K562 (cell line): ENCODE data around the gene ARHGAP22. TPM values are rescaled to one million over a fixed set of nuclear protein-coding genes. Genes with fewer than 3 reads are reported as not detected.

ENCODE experiments used
- ARNT ChIP-seq, 2 experiments: fragments of 450-650 bp; IDR thresholded peaks; 2 replicates each; pipeline ENCODE4 v1.6.1; 2016; ENCODE audit warnings: mild to moderate bottlenecking in 1 of 2
- E2F1 ChIP-seq: sonication (generic); formaldehyde crosslinking; IDR thresholded peaks from 2 replicates; pipeline ENCODE4 v1.8.1; 2023; ENCODE audit warnings: mild to moderate bottlenecking, missing genetic modification reagents, moderate library complexity
- E4F1 ChIP-seq: fragments of 250-450 bp; sonication (Bioruptor Pico); IDR thresholded peaks from 2 replicates; pipeline ENCODE4 v1.5.0; 2021; ENCODE audit warnings: mild to moderate bottlenecking, borderline replicate concordance
- ELF2 ChIP-seq: fragments of 250-450 bp; sonication (Bioruptor Pico); IDR thresholded peaks from 2 replicates; pipeline ENCODE4 v1.5.0; 2021; ENCODE audit warnings: mild to moderate bottlenecking
- FOSL1 ChIP-seq: fragments of 200-800 bp; sonication (Bioruptor generic); conservative IDR thresholded peaks from 2 replicates; pipeline ENCODE4 v1.6.1; 2016; ENCODE audit warnings: missing genetic modification characterization, missing compliant biosample characterization
- FOXP1 ChIP-seq: sonication (generic); formaldehyde crosslinking; IDR thresholded peaks from 2 replicates; pipeline ENCODE4 v1.8.0; 2022; ENCODE audit warnings: mild to moderate bottlenecking, missing genetic modification reagents
- GTF2B ChIP-seq: IDR thresholded peaks from 2 replicates; pipeline ENCODE4 v1.6.1; 2011; ENCODE audit not compliant: insufficient read length; ENCODE audit errors: extremely low read depth
- JUN ChIP-seq, 2 experiments: sonication (generic) in 1 of 2; formaldehyde crosslinking in 1 of 2; IDR thresholded peaks; 2 replicates each; pipeline versions ENCODE4 v1.6.1 to v1.8.0; 2012 to 2022; ENCODE audit warnings: borderline replicate concordance in 2 of 2, mild to moderate bottlenecking in 2 of 2, improper control_type of control experiment in 1 of 2, low read depth in 1 of 2, low read length in 1 of 2, missing genetic modification reagents in 1 of 2
- NR2C2 ChIP-seq, 2 experiments: fragments of 200-800 bp in 1 of 2; sonication (Bioruptor generic) in 1 of 2; sonication (generic) in 1 of 2; formaldehyde crosslinking in 1 of 2; IDR thresholded peaks; 2 replicates each; pipeline versions ENCODE4 v1.6.1 to v1.8.0; 2016 to 2022; ENCODE audit warnings: mild to moderate bottlenecking in 1 of 2, missing compliant biosample characterization in 1 of 2, missing genetic modification characterization in 1 of 2, missing genetic modification reagents in 1 of 2
- TOE1 ChIP-seq, 2 experiments: fragments of 450-650 bp in 1 of 2; sonication (generic) in 1 of 2; formaldehyde crosslinking in 1 of 2; IDR thresholded peaks; 2 replicates each; pipeline versions ENCODE4 v1.7.1 to v1.8.0; 2016 to 2022; ENCODE audit warnings: borderline replicate concordance in 2 of 2, mild to moderate bottlenecking in 2 of 2, antibody characterized with exemption in 1 of 2, inconsistent platforms in 1 of 2, low read depth in 1 of 2, missing genetic modification reagents in 1 of 2, moderate library complexity in 1 of 2
- XRCC4 ChIP-seq: IDR thresholded peaks from one replicate; pipeline ENCODE4 v1.6.1; 2011; ENCODE audit not compliant: insufficient read depth, insufficient read length; ENCODE audit errors: extremely low read depth
- ZFX ChIP-seq: sonication (generic); formaldehyde crosslinking; IDR thresholded peaks from 2 replicates; pipeline ENCODE4 v1.8.0; 2022; ENCODE audit warnings: mild to moderate bottlenecking, missing genetic modification reagents, moderate library complexity
- ZNF511 ChIP-seq: sonication (generic); formaldehyde crosslinking; IDR thresholded peaks from 2 replicates; pipeline ENCODE4 v1.8.0; 2022; ENCODE audit warnings: mild to moderate bottlenecking, missing genetic modification reagents
- ZNF586 ChIP-seq: fragments of 450-650 bp; formaldehyde crosslinking; conservative IDR thresholded peaks from 2 replicates; pipeline ENCODE4 v1.4.0; 2020; ENCODE audit warnings: mild to moderate bottlenecking, moderate library complexity
- ZNF592 ChIP-seq: fragments of 450-650 bp; IDR thresholded peaks from 2 replicates; pipeline ENCODE4 v1.6.1; 2017; ENCODE audit warnings: antibody characterized with exemption, mild to moderate bottlenecking
- ZNF778 ChIP-seq: fragments of 450-650 bp; formaldehyde crosslinking; IDR thresholded peaks from 2 replicates; pipeline ENCODE4 v1.4.0; 2020; ENCODE audit warnings: mild to moderate bottlenecking, moderate library complexity
- polyA plus RNA-seq, 8 experiments: library from polyadenylated mRNA; depleted of rRNA in 4 of 8; stranded (reverse) in 5 of 8; unstranded in 3 of 8; fragments of >200 nt; fragmentation: Nextera tagmentation in 2 of 8; fragmentation: Illumina TruSeq in 1 of 8; extraction: Ambion mirVana in 2 of 8; extraction: Trizol in 1 of 8; gene quantifications; 2 replicates each; pipeline versions ENCODE4 v1.2.1 to v1.2.3, GENCODE V29; 2011 to 2014; ENCODE audit warnings: inconsistent platforms in 1 of 8, missing spikeins in 1 of 8
- total RNA-seq, 7 experiments: library from RNA; depleted of rRNA in 6 of 7; stranded (reverse); fragments of >200 nt in 6 of 7; fragmentation: Illumina TruSeq in 2 of 7; extraction: Trizol in 2 of 7; gene quantifications; 2 replicates each; pipeline versions ENCODE4 v1.2.1 to v1.2.3, GENCODE V29; 2011 to 2021; ENCODE audit warnings: low replicate concordance in 1 of 7

ARHGAP22 gene
- total and polyA plus RNA-seq, 9 of the 15 experiments (the other 6 are each of a cell fraction or from before 2014, with no cell fraction given), result 1.3 to 28.1 (median 12.7) TPM

- TF ChIP-seq JUN (IDR thresholded peaks at IDR 0.05; ENCODE audit: borderline replicate concordance, low read depth, low read length), result no peak
- TF ChIP-seq JUN (CRISPR knock-in tag; IDR thresholded peaks at IDR 0.05; ENCODE audit: borderline replicate concordance), result no peak
- no peak; the same call in 1 of the 2 replicates for TF ChIP-seq ZFX (CRISPR knock-in tag)
- TF ChIP-seq XRCC4, result no peak
- no peak for TF ChIP-seq NR2C2 (CRISPR knock-in tag; IDR thresholded peaks at IDR 0.05)
- TF ChIP-seq NR2C2 (tag; IDR thresholded peaks at IDR 0.05), result no peak
- peak; percentile 40; the same call in 1 of the 2 replicates for TF ChIP-seq TOE1 (IDR thresholded peaks at IDR 0.05; ENCODE audit: borderline replicate concordance)
- no peak for TF ChIP-seq TOE1 (CRISPR knock-in tag; IDR thresholded peaks at IDR 0.05; ENCODE audit: borderline replicate concordance, low read depth)
- TF ChIP-seq ZNF592, result peak; percentile 90
- no peak for TF ChIP-seq ARNT (IDR thresholded peaks at IDR 0.05)
- no peak for TF ChIP-seq ZNF778 (CRISPR knock-in tag)
- TF ChIP-seq GTF2B, result no peak
- TF ChIP-seq E2F1, result no peak
- peak; percentile 51; the same call in 1 of the 2 replicates for TF ChIP-seq ELF2 (CRISPR knock-in tag)
- TF ChIP-seq ZNF511 (CRISPR knock-in tag), result no peak
- TF ChIP-seq FOSL1 (tag), result no peak
- peak; percentile 71 for TF ChIP-seq E4F1
- TF ChIP-seq FOXP1, result no peak
- no peak for TF ChIP-seq ZNF586 (CRISPR knock-in tag)
Measured at GRCh38 chr10:48456361-48456804, 148.5 kb downstream of the ARHGAP22 start (continued).
